Measurements from ENCODE around the gene LIPF. TPM values are rescaled to one million over a fixed set of nuclear protein-coding genes. Genes with fewer than 3 reads are reported as not detected.
A peak's percentile ranks its signal among the peaks of the same experiment; 100 is the strongest.

LIPF gene, protein sequence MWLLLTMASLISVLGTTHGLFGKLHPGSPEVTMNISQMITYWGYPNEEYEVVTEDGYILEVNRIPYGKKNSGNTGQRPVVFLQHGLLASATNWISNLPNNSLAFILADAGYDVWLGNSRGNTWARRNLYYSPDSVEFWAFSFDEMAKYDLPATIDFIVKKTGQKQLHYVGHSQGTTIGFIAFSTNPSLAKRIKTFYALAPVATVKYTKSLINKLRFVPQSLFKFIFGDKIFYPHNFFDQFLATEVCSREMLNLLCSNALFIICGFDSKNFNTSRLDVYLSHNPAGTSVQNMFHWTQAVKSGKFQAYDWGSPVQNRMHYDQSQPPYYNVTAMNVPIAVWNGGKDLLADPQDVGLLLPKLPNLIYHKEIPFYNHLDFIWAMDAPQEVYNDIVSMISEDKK
- not detected for total RNA-seq

DNA sequence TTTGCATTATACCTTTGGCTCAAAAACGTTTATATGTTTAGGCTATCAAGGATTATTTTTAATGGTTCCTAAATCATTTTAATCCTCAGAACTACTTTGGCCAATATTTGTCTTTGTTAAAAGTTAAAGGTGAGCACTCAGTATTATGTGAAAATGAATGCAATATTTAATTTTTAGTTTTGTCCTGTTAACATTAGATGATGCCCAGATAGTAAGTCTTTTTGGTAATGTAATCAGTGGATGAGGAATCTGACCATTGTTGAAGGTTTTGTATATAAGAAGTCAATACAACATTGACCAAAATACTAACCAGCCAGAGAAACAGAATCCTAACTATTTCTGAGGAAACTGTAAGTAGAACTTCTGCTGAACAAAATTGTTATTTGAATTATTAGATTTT, at the start of gene LIPF:
Gene LIPF (plus strand): TSS at position 301 of the 400 bp plus-strand sequence. CDS start 2,856 bp downstream, outside the sequence.
- Mint-ChIP-seq H3K9me3 (no peaks in the 10 kb centered on the region), H3K4me1 (ENCODE audit: low read depth) (no peaks in the 10 kb centered on the region), H3K27me3 (ENCODE audit: low read depth) (peaks cover 2% of the 10 kb centered on the region), H3K4me3 (no peak within 1 kb of the TSS), H3K36me3 (ENCODE audit: insufficient read depth) (no peaks in the 10 kb centered on the region)
- DNase-seq (no peak), ATAC-seq (no peak)

DNA sequence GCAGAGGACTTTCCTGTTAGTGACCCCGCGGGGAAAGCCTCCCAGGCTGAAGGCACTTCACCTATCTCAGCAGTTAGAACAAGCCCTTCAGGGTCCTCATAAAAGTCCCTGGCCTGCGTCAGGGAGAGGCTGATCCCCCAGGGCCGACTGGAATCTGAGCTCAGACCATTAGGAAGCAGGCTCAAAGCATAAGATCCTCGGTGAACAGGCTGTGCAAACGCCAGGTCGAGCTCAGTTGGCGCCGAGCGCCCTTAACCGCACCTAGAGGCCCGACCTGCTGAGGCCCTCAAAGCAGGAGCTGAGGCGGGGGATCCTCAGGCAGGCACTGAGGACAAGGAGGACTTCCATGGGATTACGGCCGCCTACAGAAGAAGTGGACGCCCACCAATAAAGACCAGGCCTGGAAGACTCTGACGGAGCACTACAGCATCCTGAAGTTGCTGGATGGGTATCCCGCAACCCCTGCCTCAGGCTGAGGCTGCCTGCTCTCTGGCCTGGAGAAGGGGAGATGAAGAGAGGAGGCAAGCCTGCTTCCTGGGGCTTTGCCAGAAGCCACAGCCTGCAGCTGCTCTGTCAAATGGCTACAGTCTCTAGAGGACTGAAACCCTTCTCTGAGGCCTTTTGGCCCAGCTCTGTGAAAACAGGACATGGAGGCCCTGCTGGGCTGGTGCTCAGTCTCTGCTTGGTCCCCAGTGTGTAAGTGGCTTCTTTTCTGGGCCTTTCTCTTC, 47.8 kb upstream of the LIPF start:
- no peaks in the 10 kb centered on the region for H3K36me3 Mint-ChIP-seq (ENCODE audit: insufficient read depth)
- DNase-seq (no peak), ATAC-seq (no peak)
- H3K27me3 Mint-ChIP-seq (ENCODE audit: low read depth): no peaks in the 10 kb centered on the region
- H3K4me3 Mint-ChIP-seq: no peak overlapping the region
- H3K9me3 Mint-ChIP-seq: no peaks in the 10 kb centered on the region
- no peaks in the 10 kb centered on the region for H3K4me1 Mint-ChIP-seq (ENCODE audit: low read depth)

DNA sequence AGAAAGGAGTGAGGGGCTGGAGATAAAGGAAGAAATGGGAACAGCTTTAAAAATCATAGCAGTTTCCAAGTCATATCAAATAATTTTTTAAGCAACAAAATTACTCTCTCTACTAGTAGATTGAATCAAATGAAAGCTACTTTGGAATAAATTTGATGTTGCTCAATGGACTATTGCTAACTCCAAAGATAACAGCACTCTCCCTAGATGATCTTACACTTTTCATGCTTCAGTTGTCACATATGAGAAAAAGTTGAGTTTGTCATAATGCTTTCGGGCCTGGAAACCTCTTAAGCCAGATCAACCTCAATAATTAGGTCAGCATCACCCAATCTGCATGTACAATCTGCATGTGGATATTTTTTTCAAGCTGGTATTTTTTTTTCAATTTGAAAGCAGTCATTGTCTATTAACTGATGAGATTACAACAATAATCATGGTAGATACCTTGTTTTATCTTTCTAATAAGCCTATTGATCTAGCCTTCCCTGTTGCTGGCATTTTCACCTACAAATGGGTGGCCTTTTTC, 46.4 kb upstream of the LIPF start:
- Mint-ChIP-seq H3K9me3 (no peaks in the 10 kb centered on the region), H3K36me3 (ENCODE audit: insufficient read depth) (no peaks in the 10 kb centered on the region), H3K4me1 (ENCODE audit: low read depth) (no peaks in the 10 kb centered on the region), H3K4me3 (no peak overlapping the region), H3K27me3 (ENCODE audit: low read depth) (no peaks in the 10 kb centered on the region)
- DNase-seq (no peak), ATAC-seq (no peak)

DNA sequence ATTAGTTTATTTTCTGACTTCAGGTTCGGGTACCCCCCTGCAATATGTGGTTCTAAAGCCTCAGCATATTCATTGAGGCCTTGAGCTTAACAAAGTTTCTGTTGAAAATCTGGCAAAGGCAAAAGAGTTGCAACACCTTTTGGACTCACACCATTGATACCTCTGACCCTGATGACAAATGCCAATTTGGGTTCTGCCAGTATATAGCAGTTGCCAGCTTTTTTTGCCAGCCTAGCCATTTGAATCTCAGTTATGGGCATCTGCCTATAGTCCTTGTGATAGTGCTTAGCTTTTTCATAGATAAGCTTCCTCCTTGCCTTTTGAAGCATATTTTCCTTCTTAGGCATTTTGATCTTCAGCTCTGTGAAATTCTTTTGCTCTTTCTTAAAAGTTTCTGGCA, 45.7 kb upstream of the LIPF start:
- no peaks in the 10 kb centered on the region for H3K4me1 Mint-ChIP-seq (ENCODE audit: low read depth)
- H3K9me3 Mint-ChIP-seq: no peaks in the 10 kb centered on the region
- H3K36me3 Mint-ChIP-seq (ENCODE audit: insufficient read depth): no peaks in the 10 kb centered on the region
- H3K4me3 Mint-ChIP-seq: no peak overlapping the region
- H3K27me3 Mint-ChIP-seq (ENCODE audit: low read depth): no peaks in the 10 kb centered on the region
- DNase-seq: no peak
- no peak for ATAC-seq

DNA sequence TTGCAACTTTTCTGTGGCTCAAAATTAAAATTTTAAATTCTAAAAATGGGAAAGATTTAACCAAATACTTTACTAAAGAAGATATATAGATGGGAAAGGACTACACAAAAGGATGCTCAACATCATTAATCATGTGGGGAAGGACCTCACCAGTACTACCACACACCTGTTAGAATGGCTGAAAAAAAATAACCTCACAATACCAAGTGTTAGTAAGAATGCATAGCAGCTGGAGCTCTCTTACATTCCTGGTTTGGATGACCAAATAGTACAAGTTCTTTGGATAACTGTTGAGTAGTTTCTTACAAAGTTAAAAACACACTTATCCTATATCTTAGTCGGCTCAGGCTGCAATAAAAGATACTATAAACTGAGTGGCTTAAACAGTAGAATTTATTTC, 43.8 kb upstream of the LIPF start:
- Mint-ChIP-seq H3K4me3 (no peak overlapping the region), H3K4me1 (ENCODE audit: low read depth) (no peaks in the 10 kb centered on the region), H3K27me3 (ENCODE audit: low read depth) (no peaks in the 10 kb centered on the region), H3K36me3 (ENCODE audit: insufficient read depth) (no peaks in the 10 kb centered on the region), H3K9me3 (no peaks in the 10 kb centered on the region)
- DNase-seq: no peak
- ATAC-seq: no peak

DNA sequence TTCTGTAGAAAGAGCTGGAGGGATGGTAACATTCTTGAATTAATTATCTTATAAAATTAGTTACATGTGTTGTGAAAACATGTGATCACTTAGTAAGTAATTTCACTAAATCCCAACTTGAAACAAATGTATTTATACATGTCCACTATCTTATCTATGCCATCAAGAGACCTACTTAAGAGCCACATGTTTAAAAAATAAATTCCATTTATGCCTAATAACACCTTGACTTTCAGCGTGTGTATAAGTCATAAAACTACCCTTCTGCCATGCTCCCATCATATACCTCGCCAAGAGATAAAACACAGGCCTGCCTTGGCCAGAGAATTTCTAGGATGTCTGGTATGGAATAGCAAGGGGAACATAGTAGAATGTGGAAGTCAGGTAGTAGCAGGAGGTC, 40.4 kb upstream of the LIPF start:
- no peak overlapping the region for H3K4me3 Mint-ChIP-seq
- H3K9me3 Mint-ChIP-seq: no peaks in the 10 kb centered on the region
- ATAC-seq: no peak
- H3K27me3 Mint-ChIP-seq (ENCODE audit: low read depth): no peaks in the 10 kb centered on the region
- DNase-seq: no peak
- no peaks in the 10 kb centered on the region for H3K36me3 Mint-ChIP-seq (ENCODE audit: insufficient read depth)
- no peaks in the 10 kb centered on the region for H3K4me1 Mint-ChIP-seq (ENCODE audit: low read depth)

DNA sequence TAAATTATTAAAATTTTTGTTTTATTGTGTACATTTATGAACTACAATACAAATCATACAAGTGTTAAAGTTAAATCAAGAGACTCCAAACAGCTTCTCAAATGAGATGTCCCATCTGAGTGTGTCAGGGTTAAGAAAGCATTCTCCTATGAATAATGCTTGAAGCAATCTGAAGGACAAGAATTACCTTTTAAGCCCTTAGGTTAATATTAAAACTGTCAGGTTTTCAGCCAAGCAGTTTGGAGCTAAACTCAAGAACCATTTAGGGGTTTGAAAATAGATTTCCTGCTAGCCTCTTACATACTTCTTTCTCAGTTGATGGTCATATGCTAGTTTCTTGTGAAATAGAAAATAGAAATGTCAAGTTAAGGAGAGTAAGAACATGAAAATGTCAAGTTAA, 39.4 kb upstream of the LIPF start:
- DNase-seq (no peak), ATAC-seq (no peak)
- H3K4me3 Mint-ChIP-seq: no peak overlapping the region
- no peaks in the 10 kb centered on the region for H3K27me3 Mint-ChIP-seq (ENCODE audit: low read depth)
- H3K36me3 Mint-ChIP-seq (ENCODE audit: insufficient read depth): no peaks in the 10 kb centered on the region
- H3K9me3 Mint-ChIP-seq: no peaks in the 10 kb centered on the region
- no peaks in the 10 kb centered on the region for H3K4me1 Mint-ChIP-seq (ENCODE audit: low read depth)

DNA sequence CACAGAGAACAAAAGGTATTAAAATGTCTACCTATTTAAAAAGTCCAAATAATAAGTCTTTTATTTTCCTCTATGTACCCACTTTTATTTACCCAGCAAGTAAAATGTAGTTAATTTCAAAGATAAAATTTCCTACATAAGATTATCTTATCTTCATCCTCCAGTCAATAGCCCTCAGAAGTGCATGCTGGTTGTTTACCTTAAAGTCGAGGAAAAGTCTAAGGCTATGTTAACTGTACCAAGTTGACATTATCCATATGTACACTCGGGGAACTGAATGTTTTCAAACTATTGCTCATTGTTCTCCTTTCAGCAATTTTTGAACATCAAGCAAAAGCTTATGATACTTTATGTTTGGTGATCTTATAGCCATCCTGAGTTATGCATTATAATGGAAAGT, 24.1 kb upstream of the LIPF start:
- no peak for ATAC-seq
- Mint-ChIP-seq H3K27me3 (ENCODE audit: low read depth) (peaks cover 24% of the 10 kb centered on the region), H3K4me3 (no peak overlapping the region), H3K9me3 (peaks cover 5% of the 10 kb centered on the region), H3K4me1 (ENCODE audit: low read depth) (no peaks in the 10 kb centered on the region), H3K36me3 (ENCODE audit: insufficient read depth) (no peaks in the 10 kb centered on the region)
- no peak for DNase-seq

DNA sequence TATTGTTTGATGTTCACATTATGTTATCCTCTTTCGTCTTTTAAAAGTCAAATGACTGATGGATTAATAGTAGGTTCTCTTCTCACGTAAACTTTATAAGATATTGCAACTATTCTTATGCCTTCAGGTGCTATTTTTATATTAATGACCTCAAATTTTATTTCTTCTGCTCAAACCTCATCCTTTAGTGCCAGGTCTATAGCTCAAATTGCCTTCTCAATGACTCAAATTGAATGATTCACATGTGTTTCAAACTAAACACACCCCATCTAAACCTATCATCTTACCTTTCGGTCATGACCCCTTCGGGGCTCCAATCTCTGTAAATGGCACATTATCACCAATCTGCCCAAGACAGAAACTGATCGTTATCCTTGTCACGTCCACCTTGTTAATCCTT, 22.0 kb upstream of the LIPF start:
- Mint-ChIP-seq H3K4me3 (no peak overlapping the region), H3K36me3 (ENCODE audit: insufficient read depth) (no peaks in the 10 kb centered on the region), H3K4me1 (ENCODE audit: low read depth) (no peaks in the 10 kb centered on the region), H3K9me3 (peaks cover 5% of the 10 kb centered on the region), H3K27me3 (ENCODE audit: low read depth) (peaks cover 17% of the 10 kb centered on the region)
- ATAC-seq (no peak), DNase-seq (no peak)

DNA sequence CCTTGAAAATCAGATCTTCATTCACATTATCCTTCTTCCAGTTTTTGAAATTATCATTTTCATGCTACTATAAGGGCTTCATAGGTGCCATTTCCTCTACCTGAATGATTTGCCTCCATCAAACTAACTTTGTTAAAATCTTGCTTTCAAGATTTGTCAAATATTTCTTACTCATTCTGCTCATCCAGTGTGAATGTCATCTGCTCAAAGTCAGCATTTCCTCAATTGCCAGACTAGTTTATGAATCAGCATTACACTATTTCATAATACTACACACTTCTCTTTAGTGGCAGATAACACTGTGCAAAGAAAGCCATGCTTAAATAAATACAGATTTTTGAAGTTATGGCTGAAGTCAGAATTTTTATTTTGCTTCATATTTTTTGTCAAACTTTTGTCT, 21.3 kb upstream of the LIPF start:
- peak in 1 of 2 donors; percentile 25 for ATAC-seq
- peaks cover 11% of the 10 kb centered on the region for H3K27me3 Mint-ChIP-seq (ENCODE audit: low read depth)

DNA sequence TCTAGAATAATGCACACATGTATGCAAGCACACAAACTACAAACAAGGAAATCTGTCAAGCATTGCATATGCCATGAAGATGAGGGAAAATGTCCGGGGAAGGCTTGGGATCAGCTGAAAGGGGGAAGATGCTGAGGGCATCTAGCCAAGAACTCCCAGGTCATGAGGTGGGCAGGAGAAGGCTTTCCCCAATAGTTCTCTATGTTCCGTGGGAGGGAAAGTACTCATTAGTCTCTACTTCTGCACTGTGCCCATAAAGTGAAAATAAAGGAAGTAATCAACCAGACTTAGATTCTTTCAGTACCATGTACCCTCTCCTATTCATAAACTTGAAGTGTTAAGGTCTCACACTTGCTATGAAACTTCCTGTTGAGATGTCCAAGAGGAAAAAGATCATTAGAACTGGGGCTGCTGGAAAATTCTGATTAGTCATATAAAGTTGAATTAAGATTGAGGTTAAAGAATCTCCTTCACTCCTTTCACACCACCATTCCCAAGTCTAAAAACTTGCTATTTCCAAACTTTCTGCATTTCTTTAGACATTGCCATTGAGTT, 17.1 kb upstream of the LIPF start:
- Mint-ChIP-seq H3K36me3 (ENCODE audit: insufficient read depth) (no peaks in the 10 kb centered on the region), H3K4me1 (ENCODE audit: low read depth) (no peaks in the 10 kb centered on the region), H3K9me3 (no peaks in the 10 kb centered on the region), H3K27me3 (ENCODE audit: low read depth) (peaks cover 3% of the 10 kb centered on the region), H3K4me3 (no peak overlapping the region)
- no peak for DNase-seq
- ATAC-seq: no peak

More for the DNA sequence above, 21.3 kb upstream of the LIPF start:
- Mint-ChIP-seq H3K36me3 (ENCODE audit: insufficient read depth) (no peaks in the 10 kb centered on the region), H3K4me1 (ENCODE audit: low read depth) (no peaks in the 10 kb centered on the region), H3K9me3 (peaks cover 5% of the 10 kb centered on the region), H3K4me3 (no peak overlapping the region)
- DNase-seq: no peak

DNA sequence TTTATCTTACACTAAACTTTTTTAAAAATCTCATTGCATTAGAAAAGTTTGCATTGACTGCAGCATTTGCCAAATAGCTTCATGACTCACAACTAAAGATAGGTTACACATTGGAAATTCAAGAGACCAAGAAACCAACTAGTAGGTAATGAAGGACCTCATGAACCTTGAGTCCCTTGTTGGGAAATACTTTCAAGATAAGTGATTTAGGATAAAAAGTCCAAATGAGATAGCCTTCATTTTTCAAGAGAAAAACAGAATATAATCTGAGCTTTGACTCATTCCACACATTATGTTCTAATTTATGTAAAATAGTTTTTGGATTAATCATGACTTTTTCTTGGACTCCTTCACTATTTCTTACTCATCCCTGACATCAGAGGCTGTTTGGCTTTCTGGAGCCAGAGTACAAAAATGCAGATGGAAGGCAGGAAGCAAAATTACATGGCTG, 13.1 kb upstream of the LIPF start:
- ATAC-seq (peak in 1 of 2 donors; percentile 18), DNase-seq (no peak)
- no peaks in the 10 kb centered on the region for H3K4me1 Mint-ChIP-seq (ENCODE audit: low read depth)
- H3K4me3 Mint-ChIP-seq: no peak overlapping the region
- H3K36me3 Mint-ChIP-seq (ENCODE audit: insufficient read depth): no peaks in the 10 kb centered on the region
- H3K9me3 Mint-ChIP-seq: no peaks in the 10 kb centered on the region
- H3K27me3 Mint-ChIP-seq (ENCODE audit: low read depth): peaks cover 3% of the 10 kb centered on the region

DNA sequence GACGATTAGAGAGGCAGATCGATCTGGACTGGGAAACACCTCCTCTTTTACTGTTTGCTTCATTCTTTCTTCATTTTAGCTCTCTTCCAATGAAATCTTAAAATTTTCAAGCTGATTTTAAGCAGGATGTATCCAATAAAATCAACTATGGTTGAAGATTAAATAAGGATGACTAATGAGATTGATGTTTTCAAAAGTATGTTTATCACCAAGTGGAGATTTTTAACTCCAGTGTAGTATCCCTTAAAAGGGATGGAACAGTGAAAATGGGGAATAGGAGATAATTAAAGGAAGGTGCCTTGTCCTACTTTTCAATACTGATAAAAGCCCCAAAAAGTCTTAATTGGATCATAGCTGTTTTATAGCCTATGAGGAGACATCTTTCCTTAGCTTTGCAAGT, 11.6 kb upstream of the LIPF start:
- no peaks in the 10 kb centered on the region for H3K4me1 Mint-ChIP-seq (ENCODE audit: low read depth)
- DNase-seq (no peak), ATAC-seq (no peak)
- H3K9me3 Mint-ChIP-seq: no peaks in the 10 kb centered on the region
- no peak overlapping the region for H3K4me3 Mint-ChIP-seq
- no peaks in the 10 kb centered on the region for H3K36me3 Mint-ChIP-seq (ENCODE audit: insufficient read depth)
- H3K27me3 Mint-ChIP-seq (ENCODE audit: low read depth): peaks cover 3% of the 10 kb centered on the region

DNA sequence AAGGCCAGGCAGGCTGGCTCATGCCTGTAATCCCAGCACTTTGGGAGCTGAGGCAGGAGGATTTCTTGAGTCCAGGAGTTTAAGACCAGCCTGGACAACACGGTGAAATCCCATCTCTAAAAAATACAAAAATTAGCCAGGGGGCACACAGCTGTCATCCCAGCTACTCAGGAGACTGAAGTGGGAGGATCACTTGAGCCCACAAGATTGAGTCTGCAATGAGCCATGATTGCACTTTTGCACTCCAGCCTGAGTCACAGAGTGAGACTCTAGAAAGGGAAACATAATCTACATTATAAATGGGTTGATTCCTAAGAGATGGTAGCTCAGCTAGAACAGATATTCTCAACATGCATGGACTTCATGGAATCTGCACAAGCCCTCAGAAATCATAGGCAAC, 6.3 kb upstream of the LIPF start:
- Mint-ChIP-seq H3K4me1 (ENCODE audit: low read depth) (no peaks in the 10 kb centered on the region), H3K36me3 (ENCODE audit: insufficient read depth) (no peaks in the 10 kb centered on the region), H3K4me3 (no peak overlapping the region), H3K27me3 (ENCODE audit: low read depth) (no peaks in the 10 kb centered on the region), H3K9me3 (no peaks in the 10 kb centered on the region)
- no peak for ATAC-seq
- DNase-seq: no peak
